Fibroblast of skin of left biceps (primary cell): ENCODE data around the gene CCSER1.

Source experiments
- DNase-seq, 2 experiments: peaks; one replicate each; pipeline ENCODE4 v3.0.0-alpha.2; 2013; ENCODE audit warnings: low read depth in 2 of 2

Gene CCSER1

DNA sequence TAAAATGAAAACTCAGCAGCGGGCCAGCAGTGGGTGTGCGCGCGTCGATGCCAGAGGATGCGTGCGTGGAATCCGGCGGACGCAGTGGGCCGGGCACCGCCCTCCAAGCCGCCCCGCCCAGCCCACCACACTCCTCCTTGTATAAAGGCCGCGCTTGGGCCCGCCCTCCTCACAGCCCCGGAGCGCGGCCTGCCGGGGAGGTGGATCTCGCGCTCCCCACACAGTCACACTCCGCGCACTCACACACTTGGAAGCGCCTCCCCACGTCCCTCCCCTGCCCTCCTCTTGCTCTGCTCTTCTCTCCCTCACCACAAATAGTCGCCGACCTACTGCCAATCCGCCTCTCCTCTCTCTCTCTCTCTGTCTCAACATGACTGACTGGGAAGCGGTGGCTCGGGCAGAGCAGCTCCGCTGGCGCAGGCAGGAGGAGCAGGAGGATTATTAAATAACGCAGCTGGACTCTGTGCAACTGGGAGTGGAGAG lies at the start of gene CCSER1:
Gene CCSER1, plus strand, starts transcription at position 172 of the 483 bp plus-strand sequence.
- DNase-seq, result no peak

DNA sequence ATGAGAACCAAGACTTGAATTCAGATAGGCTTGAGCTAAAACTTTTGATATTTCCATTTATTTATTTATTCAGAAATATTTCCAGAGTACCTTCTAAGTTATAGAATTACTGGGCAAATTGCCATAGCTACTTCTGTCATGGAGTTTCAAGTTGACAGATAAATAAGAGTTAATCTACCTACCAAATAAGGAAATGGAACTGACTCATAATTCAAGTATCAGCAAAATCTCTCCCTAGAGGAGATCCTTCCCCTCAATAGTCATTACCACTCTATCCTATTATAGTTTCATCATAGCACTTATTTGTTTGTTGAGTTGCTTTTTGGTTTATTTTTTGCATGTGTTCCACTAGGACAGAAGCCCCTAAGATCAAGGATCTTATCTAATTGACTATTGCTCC lies 48.8 kb upstream of the CCSER1 start:
- no peak for DNase-seq

DNA sequence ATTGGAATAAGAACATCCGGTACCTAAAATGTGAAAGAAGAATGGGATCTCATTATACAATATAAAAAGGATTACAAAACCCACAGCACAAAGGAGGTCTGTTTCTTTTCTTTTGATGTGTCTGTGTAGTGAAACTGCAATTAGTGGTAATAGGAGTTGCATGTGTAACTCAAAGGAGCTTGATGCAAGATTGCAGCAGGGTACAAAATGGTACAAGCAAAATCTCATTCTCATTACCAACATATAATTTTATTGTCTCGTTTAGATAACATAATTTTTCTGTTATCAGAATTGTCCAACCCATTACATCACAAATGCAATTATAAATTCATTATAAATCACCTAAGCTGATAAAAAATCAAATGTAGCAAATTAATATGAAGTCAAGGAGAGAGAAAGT lies 47.1 kb upstream of the CCSER1 start:
- no peak for DNase-seq

DNA sequence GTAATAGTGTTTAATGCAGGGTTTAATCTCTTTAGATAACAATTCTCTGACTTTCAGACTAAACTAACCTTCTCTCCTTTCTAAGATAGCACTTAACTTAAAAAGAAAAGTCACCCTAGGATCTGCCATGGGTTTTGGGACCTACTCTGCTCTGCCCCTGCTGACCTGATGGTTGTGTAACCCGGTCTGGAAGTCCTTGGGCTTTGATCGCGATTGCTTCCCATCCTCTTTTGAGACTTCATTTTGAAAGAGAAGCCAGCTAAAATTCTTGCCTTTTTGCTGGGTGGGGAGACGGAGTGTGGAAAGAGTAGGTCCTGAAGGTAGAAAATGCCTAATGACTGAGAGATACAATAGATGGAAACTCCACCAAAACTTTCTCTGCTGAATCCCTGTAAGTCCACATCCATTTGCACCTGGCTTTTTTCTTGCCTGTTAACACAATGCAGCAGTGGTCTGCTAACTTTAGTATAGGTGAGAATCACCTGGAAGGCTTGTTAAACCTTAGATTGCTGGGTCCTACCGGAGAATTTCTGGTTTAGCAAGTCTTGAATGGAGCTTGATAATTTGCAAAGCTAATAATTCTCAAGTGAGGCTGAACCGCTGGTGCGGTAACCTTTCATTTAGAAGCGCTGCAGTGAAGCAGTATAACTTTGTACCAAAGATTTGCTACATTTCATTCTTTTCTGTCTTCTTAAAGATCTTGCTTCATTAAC lies 45.6 kb upstream of the CCSER1 start:
- DNase-seq, result no peak

DNA sequence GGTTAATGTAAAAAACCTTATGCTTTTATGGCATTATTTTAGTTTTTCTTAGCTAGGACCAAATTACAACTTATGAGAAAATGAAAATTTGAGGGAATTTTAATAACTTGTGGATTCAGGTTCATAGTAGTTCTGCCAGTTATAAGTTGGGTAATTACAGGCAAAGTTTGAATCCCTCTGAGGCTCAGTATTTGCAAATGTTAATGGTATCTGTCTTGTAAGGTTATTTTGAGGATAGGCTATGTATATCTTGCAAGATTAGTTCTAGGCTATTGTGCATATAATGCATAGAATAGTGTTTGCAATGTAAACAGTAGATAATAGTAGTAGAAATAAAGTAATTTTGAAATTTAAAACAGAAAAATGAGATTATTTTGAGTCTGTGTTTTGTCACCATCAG lies 44.7 kb upstream of the CCSER1 start:
- DNase-seq, result no peak

DNA sequence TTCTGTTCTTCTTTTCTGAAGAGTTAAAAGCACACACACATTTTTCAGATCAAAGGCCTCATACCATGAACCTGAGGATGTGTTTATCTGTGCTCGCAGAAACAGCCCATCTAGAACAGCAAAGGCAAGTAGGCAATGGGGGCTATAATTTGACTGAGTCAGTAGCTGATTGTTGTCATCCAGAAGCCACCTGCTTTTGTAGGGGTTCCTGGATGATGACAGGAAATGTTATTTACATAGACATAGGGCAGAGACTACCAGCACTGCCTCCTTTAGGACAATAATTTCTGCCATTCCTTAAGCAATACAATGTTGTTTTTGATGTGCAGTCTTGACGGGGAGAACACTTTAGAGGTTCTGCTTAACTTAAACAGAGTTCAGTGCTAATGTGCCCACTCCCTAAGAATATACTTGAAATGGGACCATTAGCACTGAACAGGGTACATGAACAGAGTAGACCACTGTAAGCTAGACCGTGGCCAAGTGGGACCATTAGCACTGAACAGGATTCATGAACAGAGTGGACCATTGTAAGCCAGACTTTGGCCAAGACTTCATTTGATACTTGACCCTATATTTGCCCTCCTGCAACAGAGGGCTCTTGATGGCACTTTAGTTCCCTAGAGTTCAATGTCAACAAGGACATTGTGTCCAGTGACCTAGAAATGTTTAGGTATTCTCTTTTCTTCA lies 42.8 kb upstream of the CCSER1 start:
- DNase-seq, result no peak

DNA sequence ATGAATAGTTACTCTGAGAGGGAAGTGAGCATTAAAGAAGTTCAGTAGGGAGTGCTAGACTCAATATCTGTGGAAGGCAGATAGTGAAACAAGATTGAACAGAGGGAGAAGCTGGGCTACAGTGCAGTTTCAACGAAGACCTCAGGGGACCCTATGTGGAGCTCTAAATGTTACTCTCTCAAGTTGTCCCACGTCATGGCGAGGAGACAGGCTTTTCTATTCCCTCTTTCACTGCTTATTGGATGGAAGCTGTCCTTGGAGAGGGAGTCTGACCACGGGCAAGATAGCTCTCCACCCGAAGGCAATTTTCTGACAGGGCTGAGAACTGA lies 42.3 kb upstream of the CCSER1 start:
- no peak for DNase-seq

DNA sequence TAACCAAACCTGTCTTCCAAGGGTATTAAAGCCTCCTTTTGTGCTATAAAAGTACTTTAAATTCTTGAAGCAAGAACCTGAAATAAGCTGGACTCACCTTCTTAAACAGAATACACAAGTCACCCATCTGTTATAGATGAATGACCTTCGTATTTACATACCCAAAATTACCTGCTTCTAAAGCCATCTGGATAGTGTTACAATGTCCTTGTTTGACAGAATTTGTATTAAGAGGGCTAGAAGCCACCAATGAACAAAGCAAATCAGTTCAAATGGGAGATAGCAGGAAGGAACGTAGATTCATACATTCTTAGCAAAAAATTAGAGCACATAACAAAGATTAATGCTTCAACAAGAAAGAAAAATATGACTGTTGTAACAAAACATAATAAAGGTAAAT lies 33.7 kb upstream of the CCSER1 start:
- no peak for DNase-seq

DNA sequence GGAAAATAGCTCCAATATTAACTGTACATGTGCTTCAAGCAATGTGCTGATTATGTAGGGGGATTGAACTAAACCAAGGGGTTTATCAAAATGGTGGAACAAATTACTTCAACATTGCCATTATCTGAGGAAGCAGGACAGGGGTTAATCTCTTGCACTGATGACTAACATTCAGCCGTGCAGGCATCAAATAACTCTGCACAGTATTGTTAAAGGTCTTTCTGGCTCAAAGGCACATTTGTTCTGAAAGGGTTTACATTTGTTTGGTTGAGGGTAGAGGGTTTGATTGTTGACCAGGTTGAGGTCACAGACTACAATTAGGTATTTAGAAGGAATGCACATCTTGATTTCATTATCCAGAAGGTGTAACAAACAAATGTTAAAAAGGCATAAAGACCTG lies 32.2 kb upstream of the CCSER1 start:
- no peak for DNase-seq

DNA sequence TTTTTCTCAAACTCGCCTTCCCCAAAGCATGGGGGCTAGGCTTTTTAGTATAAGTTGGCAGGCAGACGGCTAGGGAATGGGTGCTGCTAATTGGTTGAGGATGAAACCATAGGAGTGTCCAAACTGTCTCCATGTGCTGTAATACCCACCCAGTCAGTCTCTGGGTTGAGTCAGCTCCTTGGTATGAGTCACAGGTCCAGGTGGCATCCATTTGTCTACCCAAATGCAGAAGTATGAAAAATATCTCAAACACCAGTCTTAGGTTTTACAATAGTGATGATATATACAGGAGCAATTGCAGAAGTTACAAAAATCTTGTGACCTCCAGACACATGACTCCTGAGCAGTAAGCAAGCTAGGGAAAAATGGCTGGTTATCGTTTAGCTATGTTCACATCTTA lies 27.4 kb upstream of the CCSER1 start:
- no peak for DNase-seq

DNA sequence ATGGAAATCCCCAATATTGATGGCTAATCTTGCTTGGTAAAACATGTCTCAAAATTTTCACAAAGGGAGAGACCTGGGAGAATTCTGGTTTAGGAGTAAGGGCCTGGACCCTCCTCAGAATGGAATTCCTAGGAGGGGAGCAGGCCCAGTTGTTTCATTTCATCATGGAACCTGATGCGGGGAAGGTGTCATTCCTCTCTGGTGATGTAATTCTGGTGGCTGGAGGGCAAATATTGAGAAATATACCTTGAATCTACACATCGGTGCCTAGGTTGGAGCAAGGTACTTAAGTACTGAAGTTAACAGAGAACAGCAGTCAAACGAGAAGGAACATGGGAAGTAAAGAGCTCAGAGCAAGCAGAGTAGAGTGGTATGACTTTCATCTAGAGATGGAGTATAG lies 23.2 kb upstream of the CCSER1 start:
- no peak for DNase-seq

DNA sequence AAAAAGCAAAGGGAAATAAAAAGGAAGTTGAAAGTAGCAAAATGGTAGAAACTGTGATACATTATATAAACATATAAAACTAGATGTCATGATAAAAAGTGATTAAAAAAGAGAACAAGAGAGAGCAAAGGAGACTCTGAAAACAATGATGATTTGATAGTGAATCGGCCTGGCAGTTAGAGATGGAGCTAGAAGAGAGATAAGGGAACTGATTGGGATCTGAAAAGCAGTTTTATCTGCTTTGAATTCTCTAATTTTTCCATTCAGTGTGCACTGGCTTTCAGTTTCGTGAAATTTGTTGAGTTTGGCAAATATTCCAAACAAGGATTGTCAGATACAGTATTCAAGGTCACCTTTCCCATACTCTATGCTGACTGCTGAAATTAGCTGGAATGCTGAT lies 21.9 kb upstream of the CCSER1 start:
- no peak for DNase-seq

DNA sequence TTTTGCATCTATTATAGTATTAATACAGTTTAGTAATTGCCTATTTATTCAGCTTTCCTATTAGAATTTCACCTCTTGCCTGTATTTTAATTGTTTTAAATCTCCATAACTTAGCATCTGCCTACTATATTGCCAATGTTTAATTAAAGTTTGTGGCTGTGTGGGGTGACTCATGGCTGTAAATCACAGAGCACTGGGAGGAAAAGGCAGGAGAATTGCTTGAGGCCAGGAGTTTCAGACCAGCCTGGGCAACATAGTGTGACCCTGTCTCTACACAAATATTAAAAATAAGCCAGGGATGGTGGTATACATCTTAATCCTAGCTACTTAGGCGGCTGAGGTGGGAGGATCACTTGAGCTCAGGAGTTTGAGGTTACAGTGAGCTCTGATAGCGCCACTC lies 14.5 kb upstream of the CCSER1 start:
- DNase-seq, result no peak

DNA sequence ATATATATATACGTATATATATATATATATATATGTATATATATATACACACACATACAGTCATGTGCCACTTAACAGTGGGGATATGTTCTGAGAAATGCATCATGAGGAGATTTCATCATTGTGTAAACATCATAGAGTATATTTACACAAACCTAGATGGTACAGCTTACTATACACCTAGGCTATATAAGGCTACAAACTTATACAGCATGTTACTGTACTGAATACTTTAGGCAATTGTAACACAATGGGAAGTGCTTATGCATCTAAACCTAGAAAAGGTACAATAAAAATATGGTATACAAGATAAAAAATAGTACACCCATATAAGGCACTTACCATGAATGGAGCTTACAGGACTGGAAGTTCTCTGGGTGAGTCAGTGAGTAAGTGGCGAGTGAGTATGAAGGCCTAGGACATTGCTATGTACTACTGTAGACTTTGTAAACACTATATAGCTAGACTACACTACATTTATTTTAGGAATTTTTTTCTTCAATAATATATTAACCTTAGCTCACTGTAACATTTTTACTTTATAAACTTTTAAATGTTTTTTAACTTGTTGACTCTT lies 13.2 kb upstream of the CCSER1 start:
- no peak for DNase-seq

DNA sequence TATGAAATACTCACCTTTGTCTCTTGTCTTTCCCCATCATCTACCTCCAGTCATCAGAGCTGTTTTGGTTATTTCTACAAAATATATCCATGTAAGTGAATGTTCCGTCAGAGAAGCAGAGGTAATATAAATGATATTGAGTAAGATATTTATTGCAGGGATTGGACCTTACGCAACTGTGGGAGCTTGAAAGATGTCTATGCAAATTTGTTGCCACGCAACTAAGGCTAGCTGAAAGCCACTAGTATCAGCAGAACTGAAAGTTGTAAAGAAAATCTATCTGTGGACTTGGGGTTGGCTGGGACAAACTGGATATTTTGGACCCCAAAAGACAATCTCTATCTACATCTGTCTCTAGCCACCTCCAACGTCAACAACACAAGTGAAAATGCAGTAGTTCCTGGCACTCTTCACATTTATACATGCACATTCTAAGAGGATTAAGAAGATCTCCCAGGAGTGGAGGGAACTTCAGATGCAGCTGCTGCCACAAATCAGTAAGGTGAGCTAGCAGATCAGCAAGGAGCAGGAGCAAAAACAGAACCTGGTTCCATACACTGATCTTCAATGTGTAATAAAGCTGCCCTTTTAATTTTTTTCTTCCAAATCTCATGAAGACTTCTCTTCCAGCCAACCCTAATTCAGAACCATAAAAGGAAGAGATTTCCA lies 8.5 kb upstream of the CCSER1 start:
- no peak for DNase-seq

DNA sequence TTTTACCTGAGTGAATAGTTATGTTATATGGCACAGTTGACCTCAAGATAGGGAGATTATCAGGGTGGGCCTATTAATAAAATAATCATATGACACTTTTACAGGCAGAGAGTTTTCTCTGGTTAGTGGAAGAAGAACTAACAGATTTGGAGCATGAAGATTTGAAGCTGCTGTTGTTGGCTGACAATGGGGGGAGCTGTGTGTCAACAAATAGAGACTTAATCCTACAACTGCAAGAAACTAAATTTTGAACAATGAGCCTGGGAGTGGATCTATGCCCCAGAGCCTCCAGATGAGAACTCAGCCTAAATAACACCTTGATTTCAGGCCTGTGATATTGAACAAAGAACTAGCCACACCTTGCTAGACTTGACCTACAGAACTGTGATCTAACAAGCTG lies 7.2 kb upstream of the CCSER1 start:
- no peak for DNase-seq

DNA sequence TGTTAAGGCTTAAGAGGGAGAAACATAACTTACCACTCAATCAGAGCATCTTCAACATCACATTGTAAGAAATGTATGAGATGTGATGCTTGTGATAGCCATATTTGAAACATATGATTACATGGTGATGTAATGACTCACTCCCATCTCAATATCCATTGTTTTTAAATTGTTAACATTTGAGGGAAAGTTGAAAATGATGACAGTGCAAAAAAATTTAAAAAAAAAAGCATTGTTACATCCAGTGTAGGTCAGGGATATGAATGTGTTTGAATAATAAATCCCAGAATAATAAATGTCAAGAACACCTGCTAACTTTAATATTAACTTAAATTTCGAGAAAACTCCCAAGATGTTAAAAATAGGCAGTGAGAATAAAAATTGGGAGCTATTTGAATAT lies 6.4 kb upstream of the CCSER1 start:
- DNase-seq, result no peak

DNA sequence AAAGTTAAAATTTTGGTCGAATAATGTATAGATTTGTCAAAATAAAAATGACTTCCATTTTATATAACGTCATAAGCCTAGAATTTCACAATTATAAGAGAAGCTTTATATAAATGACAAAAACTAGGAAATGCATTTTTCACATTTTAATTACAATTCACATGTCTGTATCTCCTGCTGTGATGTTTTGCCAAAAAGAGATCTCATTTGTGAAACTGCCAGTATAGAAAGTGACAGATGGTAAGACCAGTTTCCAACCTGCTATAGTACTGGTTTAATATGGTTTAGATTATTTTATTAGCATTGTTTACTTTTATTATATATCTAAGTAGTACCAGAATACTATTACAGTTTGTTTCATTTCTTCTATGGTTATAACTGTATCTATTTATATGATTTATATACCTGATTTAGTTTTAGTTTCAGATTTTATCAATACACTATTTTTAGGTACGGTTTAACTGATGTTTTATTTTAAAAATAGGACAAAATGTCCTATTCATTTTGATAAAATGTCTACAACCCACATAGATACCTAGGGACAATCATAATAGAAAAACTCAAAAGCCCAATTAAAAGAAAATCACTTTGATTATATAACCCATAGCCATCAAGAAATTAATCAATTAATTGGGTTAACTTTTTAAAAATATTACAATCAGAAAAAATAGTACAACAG lies 5.4 kb upstream of the CCSER1 start:
- DNase-seq, result no peak

DNA sequence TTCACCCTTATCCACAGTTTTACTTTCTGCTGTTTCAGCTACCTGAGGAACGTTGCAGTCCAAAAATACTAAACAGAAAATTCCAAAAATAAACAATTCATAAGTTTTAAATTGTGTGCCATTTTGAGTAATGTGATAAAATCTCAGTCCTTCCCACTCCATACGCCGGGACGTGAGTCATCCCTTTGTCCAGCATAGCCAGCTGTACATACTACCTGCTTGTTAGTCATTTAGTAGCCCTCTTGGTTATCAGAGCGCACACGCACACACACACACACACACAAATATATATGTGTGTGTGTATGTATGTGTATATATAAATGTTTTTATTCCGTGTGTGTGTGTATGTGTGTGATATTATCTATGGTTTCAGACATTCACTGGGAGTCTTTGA lies 4.8 kb upstream of the CCSER1 start:
- DNase-seq, result no peak

DNA sequence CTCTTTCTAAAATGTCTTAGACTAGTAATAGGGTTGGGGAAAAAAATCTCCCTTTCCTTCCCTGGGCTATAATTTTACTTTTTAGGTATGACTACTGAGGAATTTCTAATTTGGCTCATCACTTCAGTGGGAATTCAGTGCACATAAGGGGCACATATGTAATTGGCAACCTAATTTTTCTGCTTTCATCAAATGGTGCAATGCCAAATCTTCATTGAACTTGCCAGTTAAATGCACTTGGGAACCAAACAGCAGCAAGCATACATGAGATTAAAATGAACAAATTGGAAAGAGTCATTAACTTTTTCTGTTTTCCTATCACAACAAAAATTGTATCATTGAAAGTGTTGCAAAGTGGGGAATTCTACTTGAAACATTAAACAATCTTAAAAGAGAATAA lies 2.9 kb upstream of the CCSER1 start:
- DNase-seq, result no peak

DNA sequence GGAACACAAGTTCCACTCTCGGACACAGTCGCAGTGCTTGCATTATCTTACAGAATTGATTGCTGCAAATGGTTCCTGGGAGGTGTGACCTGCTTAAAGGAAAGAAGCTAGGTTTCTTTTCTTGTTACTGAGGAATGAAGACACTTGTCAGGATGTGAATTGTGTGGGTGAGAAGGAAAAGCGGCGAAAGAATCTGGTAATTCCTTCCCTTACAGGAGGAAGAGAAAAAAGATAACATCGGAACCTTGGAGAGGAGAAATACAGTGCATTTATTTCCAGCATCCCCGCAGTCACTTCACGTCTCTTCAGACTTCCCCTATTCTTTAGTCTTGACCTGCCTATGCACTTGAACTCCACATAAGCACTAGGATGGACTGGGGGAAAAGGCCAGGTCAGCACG lies 389 bp upstream of the CCSER1 start:
- no peak for DNase-seq

DNA sequence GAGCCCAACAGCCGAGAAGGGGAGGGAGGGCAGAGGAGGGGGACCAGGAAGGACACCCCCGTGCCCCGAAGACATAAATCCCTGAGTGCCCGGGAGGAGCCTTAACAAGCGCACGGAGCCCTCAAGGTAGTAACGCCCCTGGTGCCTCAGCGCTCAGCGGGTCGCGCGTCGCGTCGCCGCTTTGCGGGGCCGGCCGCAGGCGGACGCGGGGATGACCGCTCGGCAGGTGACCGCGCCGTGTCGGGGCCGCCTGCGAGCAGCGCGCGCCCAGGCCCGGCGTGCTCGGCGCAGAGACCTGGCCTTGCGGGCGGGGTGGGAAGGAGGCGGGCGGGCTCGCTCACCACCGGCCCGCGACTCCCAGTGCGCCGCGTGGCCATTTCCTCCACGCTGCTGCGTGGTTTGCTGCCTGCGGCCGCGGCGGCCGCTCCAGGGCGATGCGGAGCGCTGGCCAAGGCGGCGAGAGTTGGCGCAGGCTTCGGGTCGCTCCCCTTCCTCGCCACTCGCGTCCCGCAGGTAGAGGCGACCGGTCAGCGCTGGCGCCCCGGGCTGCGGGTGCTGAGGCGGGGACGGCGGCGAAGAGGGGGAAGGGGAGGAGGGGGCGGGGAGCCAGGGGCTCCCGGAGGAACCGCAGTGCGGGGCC lies 632 bp downstream of the CCSER1 start:
- no peak for DNase-seq
